HepG2 (cell line): ENCODE results near the gene GALNT11. TPM values are rescaled to one million over a fixed set of nuclear protein-coding genes. Genes with fewer than 3 reads are reported as not detected.
A peak's percentile ranks its signal among the peaks of the same experiment; 100 is the strongest.

ENCODE experiments used
- ATAC-seq: fragments of 200-7000 bp; cut with Tn5 transposase; 3 replicates; pipeline ENCODE4 v1.9.1; 2020; ENCODE audit warnings: mild to moderate bottlenecking, moderate library complexity
- BruUV-seq: library from RNA; stranded (reverse); fragments of 400-500 nt; replicated peaks from 2 replicates; lab custom pipeline; 2021; lab: Mats Ljungman, UMichigan
- CTCF ChIA-PET: fragments of 300-600 bp; formaldehyde crosslinking; extraction: SDS; loops from one replicate; lab custom pipeline; 2021; ENCODE audit warnings: low total read pairs, inconsistent platforms, low intra/inter-chr PET ratio; lab: Yijun Ruan, JAX
- POLR2A ChIA-PET: fragments of 350-600 bp; sonication (Branson Sonifier 250); formaldehyde crosslinking; loops from one replicate; lab custom pipeline; 2020; ENCODE audit warnings: antibody characterized with exemption, inconsistent platforms; lab: Yijun Ruan, JAX
- DNase-seq: peaks from one replicate; pipeline ENCODE4 v3.0.0-alpha.2; 2015; ENCODE audit warnings: low spot score
- FAIRE-seq: peaks from 3 replicates; lab custom pipeline; 2011; peaks lifted over from hg19 to GRCh38; lab: Jason Lieb, UNC
- H2AFZ ChIP-seq: one replicate; pipeline ENCODE4 v1.6.1; 2011; ENCODE audit warnings: low read length, inconsistent platforms
- H3K27ac ChIP-seq: fragments of 300-600 bp; 3 replicates; pipeline ENCODE4 v1.8.0; 2011; ENCODE audit warnings: mixed run types, mild to moderate bottlenecking, mixed read lengths, low read length, inconsistent platforms; ENCODE audit not compliant: insufficient read depth; ENCODE audit errors: extremely low read length
- H3K27me3 ChIP-seq, 2 experiments: fragments of 200-600 bp in 1 of 2; 2 replicates in 1 of 2; 3 replicates in 1 of 2; pipeline versions ENCODE4 v1.6.0 to v1.8.0; 2011; ENCODE audit warnings: low read length in 2 of 2, mild to moderate bottlenecking in 2 of 2, moderate library complexity in 2 of 2, inconsistent platforms in 1 of 2; ENCODE audit not compliant: insufficient read depth in 2 of 2, control insufficient read depth in 1 of 2
- H3K36me3 ChIP-seq, 2 experiments: fragments of 200-600 bp in 1 of 2; replicated peaks in 1 of 2; 2 replicates in 1 of 2; 3 replicates in 1 of 2; pipeline versions ENCODE4 v1.5.1 to v1.8.0; 2011; ENCODE audit warnings: low read length in 2 of 2, inconsistent platforms in 1 of 2; ENCODE audit not compliant: insufficient read depth in 2 of 2, control insufficient read depth in 1 of 2
- H3K4me1 ChIP-seq: 2 replicates; pipeline ENCODE4 v1.5.1; 2012; ENCODE audit warnings: low read length, inconsistent platforms; ENCODE audit not compliant: insufficient read depth
- H3K4me2 ChIP-seq: 2 replicates; pipeline ENCODE4 v1.6.0; 2011; ENCODE audit warnings: low read depth, low read length, inconsistent platforms
- H3K4me3 ChIP-seq, 3 experiments: fragments of 200-600 bp in 1 of 3; sonication (generic), shearing (Covaris generic) in 1 of 3; replicated peaks in 1 of 3; 2 replicates each; pipeline ENCODE4 v1.5.1; 2011 to 2016; ENCODE audit warnings: low read length in 3 of 3, inconsistent platforms in 2 of 3, low read depth in 2 of 3, mild to moderate bottlenecking in 2 of 3, control low read depth in 1 of 3, mixed read lengths in 1 of 3; ENCODE audit not compliant: insufficient read depth in 1 of 3
- H3K79me2 ChIP-seq: one replicate; pipeline ENCODE4 v1.6.1; 2011; ENCODE audit warnings: low read length, inconsistent platforms; ENCODE audit not compliant: insufficient read depth
- H3K9ac ChIP-seq: 2 replicates; pipeline ENCODE4 v1.6.0; 2011; ENCODE audit warnings: mild to moderate bottlenecking, low read depth, low read length, inconsistent platforms; ENCODE audit not compliant: insufficient read depth
- H3K9me3 ChIP-seq: 2 replicates; pipeline ENCODE4 v1.5.1; 2012; ENCODE audit warnings: mild to moderate bottlenecking, low read length
- H4K20me1 ChIP-seq: 2 replicates; pipeline ENCODE4 v1.6.0; 2011; ENCODE audit warnings: inconsistent platforms, mild to moderate bottlenecking, low read length, moderate library complexity; ENCODE audit not compliant: insufficient read depth
- HDAC1 ChIP-seq: sonication (generic); formaldehyde crosslinking; IDR thresholded peaks from 2 replicates; pipeline ENCODE4 v1.5.1; 2020; ENCODE audit warnings: mild to moderate bottlenecking, missing genetic modification reagents
- HNF4A ChIP-seq: sonication (generic); formaldehyde crosslinking; IDR thresholded peaks from 2 replicates; pipeline ENCODE4 v1.4.0; 2020; ENCODE audit warnings: missing genetic modification reagents
- HOMEZ ChIP-seq: IDR thresholded peaks from 2 replicates; pipeline ENCODE4 v1.6.1; 2016; ENCODE audit warnings: low read depth
- KDM1A ChIP-seq: IDR thresholded peaks from 2 replicates; pipeline ENCODE4 v1.6.1; 2016; ENCODE audit warnings: missing compliant biosample characterization
- NPAS2 ChIP-seq: sonication (generic); formaldehyde crosslinking; IDR thresholded peaks from 2 replicates; pipeline ENCODE4 v1.8.0; 2022; ENCODE audit warnings: mild to moderate bottlenecking, missing genetic modification reagents, borderline replicate concordance
- SOX6 ChIP-seq, 2 experiments: fragments of 450-650 bp in 1 of 2; sonication (generic) in 1 of 2; formaldehyde crosslinking in 1 of 2; IDR thresholded peaks; 2 replicates each; pipeline versions ENCODE4 v1.4.0 to v1.6.1; 2017 to 2020; ENCODE audit warnings: antibody characterized with exemption in 1 of 2, mild to moderate bottlenecking in 1 of 2, missing genetic modification reagents in 1 of 2
- SRSF4 ChIP-seq: fragments of 200-400 bp; formaldehyde crosslinking; IDR thresholded peaks from one replicate; pipeline ENCODE4 v1.6.1; 2018; ENCODE audit warnings: mild to moderate bottlenecking, low read depth, low read length, moderate library complexity; ENCODE audit not compliant: poor library complexity, severe bottlenecking
- SYNCRIP ChIP-seq: fragments of 200-400 bp; formaldehyde crosslinking; IDR thresholded peaks from 2 replicates; pipeline ENCODE4 v1.6.1; 2018; ENCODE audit warnings: mild to moderate bottlenecking, low read depth, low read length; ENCODE audit not compliant: insufficient read depth
- TCF7 ChIP-seq: sonication (generic); IDR thresholded peaks from 2 replicates; pipeline ENCODE4 v1.6.1; 2016; ENCODE audit warnings: antibody characterized with exemption, low read depth
- ZBTB38 ChIP-seq: sonication (generic); formaldehyde crosslinking; IDR thresholded peaks from 2 replicates; pipeline ENCODE4 v1.5.1; 2020; ENCODE audit warnings: mild to moderate bottlenecking, missing genetic modification reagents
- ZFP36L1 ChIP-seq: sonication (generic); formaldehyde crosslinking; IDR thresholded peaks from 2 replicates; pipeline ENCODE4 v1.8.0; 2022; ENCODE audit warnings: mild to moderate bottlenecking, missing genetic modification reagents, moderate library complexity
- ZFX ChIP-seq: sonication (generic); formaldehyde crosslinking; IDR thresholded peaks from 2 replicates; pipeline ENCODE4 v1.4.0; 2020; ENCODE audit warnings: mild to moderate bottlenecking, low read depth, missing genetic modification reagents, moderate library complexity
- ZSCAN29 ChIP-seq: sonication (generic); formaldehyde crosslinking; conservative IDR thresholded peaks from 2 replicates; pipeline ENCODE4 v1.4.0; 2020; ENCODE audit warnings: mild to moderate bottlenecking, missing genetic modification reagents
- WGBS: methylation state at CpG from one replicate; pipeline ENCODE4 v1.1.6; 2017; ENCODE audit warnings: low lambda C conversion rate; 5-methylcytosine and 5-hydroxymethylcytosine counted together
- in situ Hi-C: cut with HindIII; loops from 2 replicates; pipeline ENCODE4 v1.10.0; 2017; ENCODE audit warnings: low pct_unique_long_range_greater_than_20kb; ENCODE audit not compliant: extremely low pct_ligation_motif_present
- intact Hi-C: fragments of 100-400 bp; cut with micrococcal nuclease; formaldehyde crosslinking; loops from one replicate; pipeline ENCODE4 v1.10.0; 2022; ENCODE audit not compliant: unreplicated experiment
- polyA plus RNA-seq, 8 experiments: library from polyadenylated mRNA; depleted of rRNA in 3 of 8; stranded (reverse) in 7 of 8; unstranded in 1 of 8; fragments of >200 nt; fragmentation: Illumina TruSeq in 4 of 8; extraction: Trizol in 4 of 8; gene quantifications; 2 replicates each; pipeline versions ENCODE4 v1.2.1 to v1.2.3, GENCODE V29; 2011 to 2016; ENCODE audit warnings: low read depth in 4 of 8, missing spikeins in 1 of 8, mixed read lengths in 1 of 8; ENCODE audit not compliant: insufficient read depth in 1 of 8
- total RNA-seq, 5 experiments: library from RNA; depleted of rRNA; stranded (reverse); fragments of >200 nt; fragmentation: Illumina TruSeq; extraction: Trizol; gene quantifications; 2 replicates each; pipeline ENCODE4 v1.2.3, GENCODE V29; 2016; ENCODE audit warnings: low read depth in 1 of 5
- TF ChIP-seq, protein P1 (sequence below): IDR thresholded peaks from 2 replicates; pipeline ENCODE4 v1.6.1; 2016; ENCODE audit warnings: missing biosample characterization, missing genetic modification reagents, low read depth
- TF ChIP-seq, protein P2 (sequence below): sonication (generic); formaldehyde crosslinking; IDR thresholded peaks from 2 replicates; pipeline ENCODE4 v1.5.0; 2020; ENCODE audit warnings: mild to moderate bottlenecking, missing genetic modification reagents, borderline replicate concordance

Gene GALNT11
- total and polyA plus RNA-seq, 2 of the 13 experiments (the other 11 are each of a cell fraction or from before 2014, with no cell fraction given): 9.3 to 16.3 TPM

- H3K9ac ChIP-seq: no peak overlapping the region
- no peak overlapping the region for H2AFZ ChIP-seq
- FAIRE-seq (peak; percentile 28), DNase-seq (peak; percentile 68), ATAC-seq (peak; percentile 97)
- H3K36me3 ChIP-seq: no peaks in the 10 kb centered on the region
- peak overlapping the region; percentile 29 for H3K27ac ChIP-seq
- intact Hi-C loops: no loop called here
- 40% methylated on average over 8 of the region's 8 CpGs for WGBS
- ChIA-PET CTCF (no interaction called here), POLR2A (no interaction called here)
- no TSS peak for BruUV-seq
- in situ Hi-C loops: no loop called here
- H4K20me1 ChIP-seq: no peaks in the 10 kb centered on the region
- no peak overlapping the region for H3K4me3 ChIP-seq
- peak overlapping the region; percentile 51; the same call in 1 of the 2 replicates for H3K4me2 ChIP-seq
- H3K4me1 ChIP-seq: peaks cover 10% of the 10 kb centered on the region
- H3K9me3 ChIP-seq: no peaks in the 10 kb centered on the region
- no peaks in the 10 kb centered on the region for H3K79me2 ChIP-seq
- H3K27me3 ChIP-seq: no peaks in the 10 kb centered on the region
- TF ChIP-seq SRSF4: no peak
- no peak for TF ChIP-seq HDAC1 (CRISPR knock-in tag)
- TF ChIP-seq SYNCRIP: no peak
- TF ChIP-seq ZFX (CRISPR knock-in tag): no peak
- TF ChIP-seq NPAS2: no peak
- TF ChIP-seq HOMEZ: no peak
- TF ChIP-seq, protein P1, sequence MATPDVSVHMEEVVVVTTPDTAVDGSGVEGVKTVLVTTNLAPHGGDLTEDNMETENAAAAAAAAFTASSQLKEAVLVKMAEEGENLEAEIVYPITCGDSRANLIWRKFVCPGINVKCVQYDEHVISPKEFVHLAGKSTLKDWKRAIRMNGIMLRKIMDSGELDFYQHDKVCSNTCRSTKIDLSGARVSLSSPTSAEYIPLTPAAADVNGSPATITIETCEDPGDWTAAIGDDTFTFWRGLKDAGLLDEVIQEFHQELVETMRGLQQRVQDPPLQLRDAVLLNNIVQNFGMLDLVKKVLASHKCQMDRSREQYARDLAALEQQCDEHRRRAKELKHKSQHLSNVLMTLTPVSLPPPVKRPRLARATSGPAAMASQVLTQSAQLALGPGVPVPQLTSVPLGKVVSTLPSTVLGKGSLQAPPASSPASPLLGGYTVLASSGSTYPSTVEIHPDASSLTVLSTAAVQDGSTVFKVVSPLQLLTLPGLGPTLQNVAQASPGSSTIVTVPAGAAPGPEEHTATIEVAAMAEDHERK (CRISPR knock-in tag): no peak
- TF ChIP-seq SOX6 (IDR thresholded peaks at IDR 0.05): no peak
- TF ChIP-seq SOX6 (CRISPR knock-in tag; IDR thresholded peaks at IDR 0.05): peak; percentile 18; the same call in 1 of the 2 replicates
- TF ChIP-seq ZSCAN29 (CRISPR knock-in tag): no peak
- 0 out of 2 replicates have a peak, but pooled peaks have one; percentile 24 for TF ChIP-seq ZBTB38 (CRISPR knock-in tag)
- TF ChIP-seq HNF4A: peak; percentile 35; the same call in 1 of the 2 replicates
- no peak for TF ChIP-seq TCF7
- TF ChIP-seq KDM1A (CRISPR knock-in tag): no peak
- no peak for TF ChIP-seq ZFP36L1
- TF ChIP-seq, protein P2, sequence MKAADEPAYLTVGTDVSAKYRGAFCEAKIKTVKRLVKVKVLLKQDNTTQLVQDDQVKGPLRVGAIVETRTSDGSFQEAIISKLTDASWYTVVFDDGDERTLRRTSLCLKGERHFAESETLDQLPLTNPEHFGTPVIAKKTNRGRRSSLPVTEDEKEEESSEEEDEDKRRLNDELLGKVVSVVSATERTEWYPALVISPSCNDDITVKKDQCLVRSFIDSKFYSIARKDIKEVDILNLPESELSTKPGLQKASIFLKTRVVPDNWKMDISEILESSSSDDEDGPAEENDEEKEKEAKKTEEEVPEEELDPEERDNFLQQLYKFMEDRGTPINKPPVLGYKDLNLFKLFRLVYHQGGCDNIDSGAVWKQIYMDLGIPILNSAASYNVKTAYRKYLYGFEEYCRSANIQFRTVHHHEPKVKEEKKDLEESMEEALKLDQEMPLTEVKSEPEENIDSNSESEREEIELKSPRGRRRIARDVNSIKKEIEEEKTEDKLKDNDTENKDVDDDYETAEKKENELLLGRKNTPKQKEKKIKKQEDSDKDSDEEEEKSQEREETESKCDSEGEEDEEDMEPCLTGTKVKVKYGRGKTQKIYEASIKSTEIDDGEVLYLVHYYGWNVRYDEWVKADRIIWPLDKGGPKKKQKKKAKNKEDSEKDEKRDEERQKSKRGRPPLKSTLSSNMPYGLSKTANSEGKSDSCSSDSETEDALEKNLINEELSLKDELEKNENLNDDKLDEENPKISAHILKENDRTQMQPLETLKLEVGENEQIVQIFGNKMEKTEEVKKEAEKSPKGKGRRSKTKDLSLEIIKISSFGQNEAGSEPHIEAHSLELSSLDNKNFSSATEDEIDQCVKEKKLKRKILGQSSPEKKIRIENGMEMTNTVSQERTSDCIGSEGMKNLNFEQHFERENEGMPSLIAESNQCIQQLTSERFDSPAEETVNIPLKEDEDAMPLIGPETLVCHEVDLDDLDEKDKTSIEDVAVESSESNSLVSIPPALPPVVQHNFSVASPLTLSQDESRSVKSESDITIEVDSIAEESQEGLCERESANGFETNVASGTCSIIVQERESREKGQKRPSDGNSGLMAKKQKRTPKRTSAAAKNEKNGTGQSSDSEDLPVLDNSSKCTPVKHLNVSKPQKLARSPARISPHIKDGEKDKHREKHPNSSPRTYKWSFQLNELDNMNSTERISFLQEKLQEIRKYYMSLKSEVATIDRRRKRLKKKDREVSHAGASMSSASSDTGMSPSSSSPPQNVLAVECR (CRISPR knock-in tag): no peak
These were observed 29.1 kb downstream of the GALNT11 start for GRCh38 chr7:152054367-152055230.
